Glutamatergic neuron (in vitro differentiated cells): ENCODE data around the gene PEAR1. TPM values are rescaled to one million over a fixed set of nuclear protein-coding genes. Genes with fewer than 3 reads are reported as not detected.

ENCODE experiments used
- DNase-seq: peaks from one replicate; pipeline ENCODE4 v3.0.0; 2022
- H3K27ac Mint-ChIP-seq: one replicate; pipeline ENCODE4 v1.8.0; 2020; ENCODE audit warnings: mild to moderate bottlenecking, mixed read lengths, inconsistent platforms; ENCODE audit not compliant: unreplicated experiment
- H3K27me3 Mint-ChIP-seq: one replicate; pipeline ENCODE4 v1.8.0; 2020; ENCODE audit warnings: mild to moderate bottlenecking, moderate library complexity, mixed read lengths, inconsistent platforms; ENCODE audit not compliant: unreplicated experiment
- H3K36me3 Mint-ChIP-seq: one replicate; pipeline ENCODE4 v1.8.0; 2020; ENCODE audit warnings: mild to moderate bottlenecking, mixed read lengths, inconsistent platforms; ENCODE audit not compliant: unreplicated experiment
- H3K4me1 Mint-ChIP-seq: one replicate; pipeline ENCODE4 v1.8.0; 2020; ENCODE audit warnings: mild to moderate bottlenecking, low read depth, mixed read lengths, inconsistent platforms; ENCODE audit not compliant: unreplicated experiment
- H3K4me3 Mint-ChIP-seq: one replicate; pipeline ENCODE4 v1.8.0; 2020; ENCODE audit warnings: mild to moderate bottlenecking, mixed read lengths, inconsistent platforms; ENCODE audit not compliant: unreplicated experiment
- H3K9me3 Mint-ChIP-seq: one replicate; pipeline ENCODE4 v1.8.0; 2020; ENCODE audit warnings: mild to moderate bottlenecking, moderate library complexity, mixed read lengths, inconsistent platforms; ENCODE audit not compliant: unreplicated experiment
- CTCF ChIP-seq: fragments of 200-600 bp; sonication (generic); IDR thresholded peaks from one replicate; pipeline ENCODE4 v1.5.0; 2021; ENCODE audit not compliant: partially characterized antibody, unreplicated experiment
- total RNA-seq: library from RNA; stranded (reverse); fragmentation: NEBNext Ultra II Directional; extraction: Animal tissue kit (Norgen Biotek cat#: 25700); gene quantifications from one replicate; pipeline ENCODE4 v1.2.1, GENCODE V29; 2021; ENCODE audit not compliant: unreplicated experiment

The PEAR1 gene
- total RNA-seq, 1 donor from 2014 or later = 1.2 TPM

- H3K27ac Mint-ChIP-seq = no peak overlapping the region
- TF ChIP-seq CTCF = no peak
- H3K9me3 Mint-ChIP-seq = peaks cover 4% of the 10 kb centered on the region
- H3K4me1 Mint-ChIP-seq = no peaks in the 10 kb centered on the region
- no peak overlapping the region for H3K4me3 Mint-ChIP-seq
- peaks cover 5% of the 10 kb centered on the region for H3K27me3 Mint-ChIP-seq
- no peaks in the 10 kb centered on the region for H3K36me3 Mint-ChIP-seq
- DNase-seq = no peak
These were observed 62.8 kb downstream of the PEAR1 start for GRCh38 chr1:156956333-156956732.

- H3K36me3 Mint-ChIP-seq = no peaks in the 10 kb centered on the region
- TF ChIP-seq CTCF = no peak
- no peaks in the 10 kb centered on the region for H3K4me1 Mint-ChIP-seq
- peaks cover 4% of the 10 kb centered on the region for H3K9me3 Mint-ChIP-seq
- H3K27me3 Mint-ChIP-seq = peaks cover 3% of the 10 kb centered on the region
- H3K4me3 Mint-ChIP-seq = no peak overlapping the region
- no peak for DNase-seq
- no peak overlapping the region for H3K27ac Mint-ChIP-seq
These were observed 64.1 kb downstream of the PEAR1 start for GRCh38 chr1:156957634-156958033.

- H3K36me3 Mint-ChIP-seq = no peaks in the 10 kb centered on the region
- H3K4me1 Mint-ChIP-seq = no peaks in the 10 kb centered on the region
- DNase-seq = no peak
- peaks cover 3% of the 10 kb centered on the region for H3K27me3 Mint-ChIP-seq
- H3K9me3 Mint-ChIP-seq = peaks cover 4% of the 10 kb centered on the region
- no peak overlapping the region for H3K27ac Mint-ChIP-seq
- no peak for TF ChIP-seq CTCF
- no peak overlapping the region for H3K4me3 Mint-ChIP-seq
These were observed 64.8 kb downstream of the PEAR1 start for GRCh38 chr1:156958247-156958714.

- no peak for DNase-seq
- Mint-ChIP-seq H3K27me3 (peaks cover 3% of the 10 kb centered on the region), H3K4me3 (no peak overlapping the region), H3K36me3 (no peaks in the 10 kb centered on the region), H3K9me3 (peaks cover 4% of the 10 kb centered on the region), H3K4me1 (no peaks in the 10 kb centered on the region), H3K27ac (no peak overlapping the region)
- TF ChIP-seq CTCF = no peak
These were observed 65.9 kb downstream of the PEAR1 start for GRCh38 chr1:156959414-156959813.

- peaks cover 3% of the 10 kb centered on the region for H3K27me3 Mint-ChIP-seq
- H3K27ac Mint-ChIP-seq = no peak overlapping the region
- no peak for TF ChIP-seq CTCF
- no peak for DNase-seq
- H3K9me3 Mint-ChIP-seq = peaks cover 2% of the 10 kb centered on the region
- no peaks in the 10 kb centered on the region for H3K36me3 Mint-ChIP-seq
- H3K4me1 Mint-ChIP-seq = no peaks in the 10 kb centered on the region
- H3K4me3 Mint-ChIP-seq = no peak overlapping the region
These were observed 66.4 kb downstream of the PEAR1 start for GRCh38 chr1:156959925-156960324.
